Choroid plexus epithelial cell (primary cell): ENCODE results near the gene NCKAP5.

Experiments used
- DNase-seq: peaks from one replicate; pipeline ENCODE4 v3.0.0-alpha.2; 2010; ENCODE audit warnings: low read depth
- H3K4me3 ChIP-seq: 2 replicates; pipeline ENCODE4 v1.5.1; 2011; ENCODE audit warnings: low read depth, mild to moderate bottlenecking, control low read depth, low read length, moderate library complexity
- TF ChIP-seq, protein P1 (sequence below): conservative IDR thresholded peaks from 2 replicates; pipeline ENCODE4 v1.5.1; 2011; ENCODE audit warnings: low read depth, mild to moderate bottlenecking, control low read depth, inconsistent platforms, low read length, moderate library complexity

NCKAP5 gene

DNA sequence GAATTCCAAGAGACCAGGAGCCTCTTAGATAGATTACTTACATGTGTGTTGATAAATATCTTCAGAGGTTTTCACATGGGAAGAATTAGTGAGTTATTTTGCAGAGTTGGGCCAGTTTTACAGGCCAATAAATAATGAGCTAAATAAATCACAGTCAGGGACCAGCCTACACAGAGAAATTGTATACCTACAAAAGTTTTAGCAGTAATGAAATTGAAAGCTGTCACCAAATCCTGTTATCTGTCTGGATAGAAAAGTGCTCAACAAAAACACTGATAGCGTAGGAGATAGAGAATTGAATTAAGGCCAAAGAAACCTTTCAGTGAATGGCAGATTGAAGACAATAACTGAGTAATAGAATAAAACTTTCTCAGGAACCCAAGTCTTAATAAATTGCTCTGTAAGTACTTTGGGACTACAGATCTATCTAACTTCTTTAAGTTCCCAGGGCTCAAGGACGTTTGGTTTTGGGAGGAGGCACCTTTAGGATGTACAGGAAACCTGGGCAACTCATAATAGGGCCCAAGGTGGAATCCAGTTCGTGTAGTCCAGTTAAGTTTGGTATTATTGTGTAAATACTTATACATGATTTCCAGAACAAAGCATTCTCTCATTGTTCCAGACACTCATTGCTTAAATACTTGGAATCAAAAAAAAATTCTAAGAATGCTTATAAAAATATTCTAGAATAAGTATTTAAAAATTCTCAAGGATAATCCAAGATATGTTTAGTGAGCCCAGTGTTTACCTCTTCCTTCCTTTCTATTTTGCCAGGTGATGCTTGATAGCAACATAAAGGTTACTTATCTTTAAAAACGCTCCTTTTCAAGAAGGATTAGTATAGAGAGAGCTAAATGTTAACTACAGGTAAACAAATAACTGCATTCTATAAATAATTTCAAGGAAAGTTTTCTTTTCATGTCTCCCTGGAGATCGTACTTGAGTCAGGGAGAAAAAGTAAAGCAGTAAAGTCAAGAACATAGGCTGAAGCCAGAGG is 134.5 kb downstream of the NCKAP5 start:
- TF ChIP-seq, protein P1, sequence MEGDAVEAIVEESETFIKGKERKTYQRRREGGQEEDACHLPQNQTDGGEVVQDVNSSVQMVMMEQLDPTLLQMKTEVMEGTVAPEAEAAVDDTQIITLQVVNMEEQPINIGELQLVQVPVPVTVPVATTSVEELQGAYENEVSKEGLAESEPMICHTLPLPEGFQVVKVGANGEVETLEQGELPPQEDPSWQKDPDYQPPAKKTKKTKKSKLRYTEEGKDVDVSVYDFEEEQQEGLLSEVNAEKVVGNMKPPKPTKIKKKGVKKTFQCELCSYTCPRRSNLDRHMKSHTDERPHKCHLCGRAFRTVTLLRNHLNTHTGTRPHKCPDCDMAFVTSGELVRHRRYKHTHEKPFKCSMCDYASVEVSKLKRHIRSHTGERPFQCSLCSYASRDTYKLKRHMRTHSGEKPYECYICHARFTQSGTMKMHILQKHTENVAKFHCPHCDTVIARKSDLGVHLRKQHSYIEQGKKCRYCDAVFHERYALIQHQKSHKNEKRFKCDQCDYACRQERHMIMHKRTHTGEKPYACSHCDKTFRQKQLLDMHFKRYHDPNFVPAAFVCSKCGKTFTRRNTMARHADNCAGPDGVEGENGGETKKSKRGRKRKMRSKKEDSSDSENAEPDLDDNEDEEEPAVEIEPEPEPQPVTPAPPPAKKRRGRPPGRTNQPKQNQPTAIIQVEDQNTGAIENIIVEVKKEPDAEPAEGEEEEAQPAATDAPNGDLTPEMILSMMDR = no peak
- peak; percentile 30 for DNase-seq
- no peak overlapping the region for H3K4me3 ChIP-seq

DNA sequence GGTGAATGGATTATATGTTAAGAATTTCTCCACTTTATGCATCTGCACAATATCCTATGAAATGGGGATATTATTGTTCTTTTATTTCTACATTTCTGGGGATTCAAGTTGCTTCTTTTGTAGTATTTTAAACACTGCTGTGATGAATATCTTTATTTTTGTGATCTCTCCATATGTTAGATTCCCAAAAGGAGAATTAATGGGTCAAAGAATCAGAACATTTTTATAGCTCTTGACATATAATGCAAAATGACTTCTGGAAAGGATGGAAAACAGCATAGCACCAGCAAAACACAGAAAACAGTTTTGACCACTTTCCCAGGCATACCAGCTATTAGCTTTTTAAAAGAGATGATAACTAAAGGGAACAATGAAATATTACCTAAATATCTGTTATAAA is 135.5 kb downstream of the NCKAP5 start:
- TF ChIP-seq, protein P1 = no peak
- no peak for DNase-seq
- H3K4me3 ChIP-seq = no peak overlapping the region

DNA sequence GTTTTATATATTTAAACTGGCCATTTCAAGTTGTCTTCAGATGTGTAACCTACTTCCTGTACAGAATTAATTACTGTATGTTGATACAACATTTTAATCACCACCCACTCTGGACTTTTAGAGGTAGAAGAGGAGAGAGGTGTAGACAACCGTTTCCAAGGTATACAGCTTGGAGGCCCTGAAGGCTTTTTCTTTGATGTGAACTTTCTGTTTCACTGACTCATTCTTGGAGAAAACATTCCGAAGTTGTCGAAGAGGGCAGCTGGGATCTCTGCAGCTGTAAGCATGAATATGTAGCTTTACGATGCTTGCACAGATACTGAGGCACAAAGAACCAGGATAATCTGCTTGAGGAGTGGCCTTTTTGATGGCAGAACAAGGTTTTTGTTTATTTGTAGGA is 137.0 kb downstream of the NCKAP5 start:
- TF ChIP-seq, protein P1 = no peak
- H3K4me3 ChIP-seq = no peak overlapping the region
- peak; percentile 34 for DNase-seq

DNA sequence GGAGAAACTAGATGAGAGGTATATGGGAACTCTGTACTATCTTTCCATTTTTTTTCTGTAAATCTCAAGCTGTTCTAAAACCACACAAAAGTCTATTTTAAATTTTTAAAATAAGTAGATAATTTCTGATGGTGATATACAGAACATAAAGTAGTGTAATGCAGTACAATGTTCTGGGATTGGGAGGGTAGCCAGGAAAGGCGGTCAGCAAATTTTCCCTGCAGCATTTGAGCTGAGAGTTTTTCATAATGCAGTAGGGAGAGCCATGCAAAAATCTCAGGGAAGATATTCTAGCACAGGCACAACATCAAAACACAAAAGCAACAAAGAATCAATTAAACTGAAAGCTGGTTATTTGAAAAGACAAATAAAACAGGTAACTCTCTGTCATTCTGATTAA is 141.5 kb downstream of the NCKAP5 start:
- no peak overlapping the region for H3K4me3 ChIP-seq
- DNase-seq = no peak
- TF ChIP-seq, protein P1 = no peak

DNA sequence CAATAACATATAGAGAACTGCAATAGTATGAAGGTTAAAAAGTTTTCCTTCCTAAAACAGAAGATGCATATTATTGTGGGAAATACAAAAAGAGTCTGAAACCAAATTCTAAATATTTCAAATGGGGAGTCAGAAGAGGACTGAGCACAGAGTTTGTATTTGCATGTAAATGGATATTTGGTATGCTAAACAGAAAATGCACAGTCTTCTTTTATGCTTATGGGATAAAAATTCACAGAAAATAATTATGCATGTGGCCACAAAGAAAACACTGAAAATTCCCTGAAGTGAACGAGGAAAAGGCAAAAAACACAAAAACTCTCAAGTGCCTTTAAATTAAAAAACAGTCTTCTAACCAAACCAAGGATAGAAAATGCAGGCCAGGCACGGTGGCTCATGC is 142.7 kb downstream of the NCKAP5 start:
- DNase-seq = no peak
- no peak overlapping the region for H3K4me3 ChIP-seq
- TF ChIP-seq, protein P1 = no peak

DNA sequence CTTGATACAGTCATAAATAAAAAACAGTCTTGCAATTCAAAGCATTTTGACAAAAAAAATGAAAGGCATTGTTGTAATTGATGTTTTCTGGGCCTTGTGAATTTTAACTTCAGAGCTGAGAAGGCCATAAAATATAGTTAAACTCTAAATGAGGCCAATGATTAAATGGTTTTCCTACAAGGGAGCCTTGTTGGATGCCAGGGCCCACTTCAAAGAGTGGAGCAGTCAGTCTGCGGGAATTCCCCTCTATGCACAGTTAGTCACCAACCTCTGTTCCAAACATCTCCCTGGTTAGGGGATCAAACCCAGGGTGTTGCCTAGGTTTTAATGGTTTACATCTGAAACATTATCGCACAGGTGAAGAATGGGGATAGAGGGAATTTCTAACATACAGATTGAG is 143.4 kb downstream of the NCKAP5 start:
- TF ChIP-seq, protein P1 = no peak
- H3K4me3 ChIP-seq = no peak overlapping the region
- no peak for DNase-seq

GRCh38 chr2:133422931-133423351 is 145.3 kb downstream of the NCKAP5 start:
- TF ChIP-seq, protein P1 = no peak
- peak; percentile 76 for DNase-seq

More at GRCh38 chr2:133422931-133423351, 145.3 kb downstream of the NCKAP5 start:
- H3K4me3 ChIP-seq = no peak overlapping the region
